BJ (cell line): ENCODE results near the gene DEFB123. TPM values are rescaled to one million over a fixed set of nuclear protein-coding genes. Genes with fewer than 3 reads are reported as not detected.
"Not testable (repeated sequence)": the region's sequence is repeated elsewhere in the genome, so short reads cannot be mapped to it uniquely, and the experiment has no call there.

Experiments used
- CTCF ChIA-PET: fragments of 350-600 bp; formaldehyde crosslinking; extraction: SDS; loops from one replicate; lab custom pipeline; 2021; ENCODE audit warnings: antibody characterized with exemption, inconsistent platforms; lab: Yijun Ruan, JAX
- POLR2A ChIA-PET: fragments of 300-600 bp; sonication (Branson Sonifier 250); formaldehyde crosslinking; extraction: SDS; loops from one replicate; lab custom pipeline; 2021; ENCODE audit warnings: antibody characterized with exemption; lab: Charles Lee
- DNase-seq: peaks from one replicate; pipeline ENCODE4 v3.0.0-alpha.2; 2011; ENCODE audit warnings: low read depth
- H3K27me3 ChIP-seq: 2 replicates; pipeline ENCODE4 v1.6.0; 2011; ENCODE audit warnings: low read length; ENCODE audit not compliant: control insufficient read depth, insufficient read depth
- H3K36me3 ChIP-seq: 2 replicates; pipeline ENCODE4 v1.5.1; 2011; ENCODE audit warnings: low read length; ENCODE audit not compliant: control insufficient read depth, insufficient read depth
- H3K4me3 ChIP-seq: 2 replicates; pipeline ENCODE4 v1.5.1; 2011; ENCODE audit warnings: low read depth, mild to moderate bottlenecking, control low read depth, low read length
- polyA plus RNA-seq: library from polyadenylated mRNA; depleted of rRNA; stranded (reverse); fragments of >200 nt; gene quantifications from 2 replicates; pipeline ENCODE4 v1.2.3, GENCODE V29; 2011
- TF ChIP-seq, protein P1 (sequence below): IDR thresholded peaks from 2 replicates; pipeline ENCODE4 v1.5.1; 2011; ENCODE audit warnings: low read depth, mild to moderate bottlenecking, control low read depth, inconsistent platforms, low read length, moderate library complexity; ENCODE audit not compliant: insufficient read depth

DEFB123 gene
- polyA plus RNA-seq, 1 experiment: not detected

DNA sequence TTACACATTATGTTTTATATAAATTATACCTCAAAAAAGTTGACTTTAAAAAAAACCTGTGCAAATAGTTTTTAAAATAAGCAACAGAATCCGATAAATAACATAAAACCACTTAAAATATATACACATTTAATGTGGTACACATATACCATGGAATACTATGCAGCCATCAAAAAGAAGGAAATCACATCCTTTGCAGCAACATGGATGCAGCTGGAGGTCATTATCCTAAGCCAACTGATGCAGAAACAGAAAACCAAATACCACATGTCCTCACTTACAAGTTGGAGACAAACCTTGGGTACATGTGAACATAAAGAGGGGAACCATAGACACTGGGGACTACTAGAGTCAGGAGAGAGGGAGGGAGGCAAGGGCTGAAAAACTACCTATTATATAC lies 30.4 kb upstream of the DEFB123 start:
- DNase-seq: no peak
- no peak overlapping the region for H3K4me3 ChIP-seq
- no peaks in the 10 kb centered on the region for H3K36me3 ChIP-seq
- ChIA-PET POLR2A (no interaction called here), CTCF (no interaction called here)
- TF ChIP-seq, protein P1, sequence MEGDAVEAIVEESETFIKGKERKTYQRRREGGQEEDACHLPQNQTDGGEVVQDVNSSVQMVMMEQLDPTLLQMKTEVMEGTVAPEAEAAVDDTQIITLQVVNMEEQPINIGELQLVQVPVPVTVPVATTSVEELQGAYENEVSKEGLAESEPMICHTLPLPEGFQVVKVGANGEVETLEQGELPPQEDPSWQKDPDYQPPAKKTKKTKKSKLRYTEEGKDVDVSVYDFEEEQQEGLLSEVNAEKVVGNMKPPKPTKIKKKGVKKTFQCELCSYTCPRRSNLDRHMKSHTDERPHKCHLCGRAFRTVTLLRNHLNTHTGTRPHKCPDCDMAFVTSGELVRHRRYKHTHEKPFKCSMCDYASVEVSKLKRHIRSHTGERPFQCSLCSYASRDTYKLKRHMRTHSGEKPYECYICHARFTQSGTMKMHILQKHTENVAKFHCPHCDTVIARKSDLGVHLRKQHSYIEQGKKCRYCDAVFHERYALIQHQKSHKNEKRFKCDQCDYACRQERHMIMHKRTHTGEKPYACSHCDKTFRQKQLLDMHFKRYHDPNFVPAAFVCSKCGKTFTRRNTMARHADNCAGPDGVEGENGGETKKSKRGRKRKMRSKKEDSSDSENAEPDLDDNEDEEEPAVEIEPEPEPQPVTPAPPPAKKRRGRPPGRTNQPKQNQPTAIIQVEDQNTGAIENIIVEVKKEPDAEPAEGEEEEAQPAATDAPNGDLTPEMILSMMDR: no peak
- no peaks in the 10 kb centered on the region for H3K27me3 ChIP-seq

DNA sequence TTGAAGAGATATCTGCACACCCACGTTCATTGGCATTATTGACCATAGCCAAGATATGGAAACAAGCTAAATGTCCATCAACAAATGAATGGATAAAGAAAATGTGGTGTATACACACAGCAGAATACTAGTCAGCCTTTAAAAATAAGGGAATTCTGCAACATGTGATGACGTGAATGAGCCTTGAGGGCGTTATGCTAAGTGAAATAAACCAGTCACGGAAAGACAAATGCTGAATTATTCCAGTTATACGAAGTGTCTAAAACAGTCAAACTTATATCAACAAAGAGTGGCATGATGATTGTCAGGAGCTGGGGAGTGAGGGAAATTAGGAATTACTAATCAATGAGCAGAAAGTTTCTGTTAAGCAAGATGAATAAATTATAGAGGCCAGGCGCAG lies 26.1 kb upstream of the DEFB123 start:
- TF ChIP-seq, protein P1: no peak
- DNase-seq: no peak
- ChIA-PET CTCF (interaction anchor here (0.8 kb wide), 1 partner anchor 89 kb away, joined by 4 read pairs; no protein-coding TSS in a partner anchor), POLR2A (no interaction called here)
- H3K36me3 ChIP-seq: no peaks in the 10 kb centered on the region
- H3K4me3 ChIP-seq: no peak overlapping the region
- H3K27me3 ChIP-seq: no peaks in the 10 kb centered on the region

DNA sequence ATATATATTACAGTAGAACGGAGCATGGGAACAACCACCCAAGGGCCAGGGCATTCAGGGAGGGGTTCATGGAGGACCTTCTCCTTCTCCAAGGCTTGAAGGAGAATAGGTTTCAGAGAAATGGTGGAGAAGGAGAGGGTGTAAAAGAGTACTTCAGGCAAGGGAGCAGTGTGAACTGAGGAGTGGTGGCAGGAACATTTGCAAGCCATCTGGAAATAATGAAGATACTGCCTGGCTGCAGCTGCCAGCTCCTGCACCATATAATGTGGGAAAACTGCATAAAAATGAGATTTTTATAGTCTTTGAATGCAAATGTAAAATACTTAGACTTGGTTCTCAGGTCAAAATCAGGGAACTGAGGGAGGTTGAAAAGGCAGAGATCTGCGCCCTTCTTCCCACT lies 24.8 kb upstream of the DEFB123 start:
- TF ChIP-seq, protein P1: no peak
- no peak for DNase-seq
- Histone ChIP-seq H3K4me3 (no peak overlapping the region), H3K36me3 (no peaks in the 10 kb centered on the region), H3K27me3 (no peaks in the 10 kb centered on the region)
- ChIA-PET POLR2A (no interaction called here), CTCF (interaction anchor here (1.7 kb wide), 1 partner anchor 88 kb away, joined by 3 read pairs; no protein-coding TSS in a partner anchor)

DNA sequence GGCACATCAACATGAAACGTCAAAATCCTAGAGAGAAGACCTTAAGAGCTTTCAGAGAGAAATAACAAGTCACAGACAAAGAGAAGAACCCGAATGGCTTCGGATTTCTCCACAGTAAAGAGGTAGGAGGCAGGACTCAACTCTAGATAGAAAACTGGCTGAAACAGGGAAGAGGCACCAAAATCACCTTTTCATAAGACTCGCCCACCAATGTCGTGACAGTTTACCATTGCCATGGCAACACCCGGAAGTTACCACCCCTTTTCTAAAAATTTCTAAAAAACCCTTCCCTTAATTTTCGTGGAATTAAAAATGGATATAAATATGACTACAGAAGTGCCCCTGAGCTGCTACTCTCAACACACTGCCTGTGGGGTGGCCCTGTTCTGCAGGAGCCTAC lies 22.1 kb upstream of the DEFB123 start:
- Histone ChIP-seq H3K36me3 (no peaks in the 10 kb centered on the region), H3K4me3 (no peak overlapping the region), H3K27me3 (no peaks in the 10 kb centered on the region)
- TF ChIP-seq, protein P1: no peak
- ChIA-PET POLR2A (no interaction called here), CTCF (interaction anchor here (0.8 kb wide), 1 partner anchor 85 kb away, joined by 3 read pairs; no protein-coding TSS in a partner anchor)
- DNase-seq: no peak

DNA sequence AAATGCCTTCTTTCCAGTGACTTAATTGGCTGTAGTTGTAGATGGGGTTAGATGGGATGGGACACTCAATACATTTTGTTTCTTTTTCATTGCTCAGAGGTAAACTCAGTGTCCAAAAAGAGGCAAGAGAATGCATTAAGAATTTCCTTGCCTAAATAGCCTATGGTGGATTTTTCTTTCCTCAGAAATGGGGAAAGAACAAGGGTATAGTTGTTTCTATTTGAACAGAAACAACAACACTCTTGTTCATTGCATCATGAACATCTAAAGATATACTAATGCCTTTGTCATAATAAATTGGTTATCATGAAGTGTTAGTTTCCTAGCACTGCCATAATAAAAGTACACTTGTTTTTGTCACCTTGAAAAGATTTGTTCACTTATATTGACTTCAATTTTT lies 14.6 kb upstream of the DEFB123 start:
- no peak for DNase-seq
- H3K4me3 ChIP-seq: no peak overlapping the region
- TF ChIP-seq, protein P1: no peak
- ChIA-PET POLR2A (no interaction called here), CTCF (no interaction called here)
- H3K27me3 ChIP-seq: no peaks in the 10 kb centered on the region
- no peaks in the 10 kb centered on the region for H3K36me3 ChIP-seq

DNA sequence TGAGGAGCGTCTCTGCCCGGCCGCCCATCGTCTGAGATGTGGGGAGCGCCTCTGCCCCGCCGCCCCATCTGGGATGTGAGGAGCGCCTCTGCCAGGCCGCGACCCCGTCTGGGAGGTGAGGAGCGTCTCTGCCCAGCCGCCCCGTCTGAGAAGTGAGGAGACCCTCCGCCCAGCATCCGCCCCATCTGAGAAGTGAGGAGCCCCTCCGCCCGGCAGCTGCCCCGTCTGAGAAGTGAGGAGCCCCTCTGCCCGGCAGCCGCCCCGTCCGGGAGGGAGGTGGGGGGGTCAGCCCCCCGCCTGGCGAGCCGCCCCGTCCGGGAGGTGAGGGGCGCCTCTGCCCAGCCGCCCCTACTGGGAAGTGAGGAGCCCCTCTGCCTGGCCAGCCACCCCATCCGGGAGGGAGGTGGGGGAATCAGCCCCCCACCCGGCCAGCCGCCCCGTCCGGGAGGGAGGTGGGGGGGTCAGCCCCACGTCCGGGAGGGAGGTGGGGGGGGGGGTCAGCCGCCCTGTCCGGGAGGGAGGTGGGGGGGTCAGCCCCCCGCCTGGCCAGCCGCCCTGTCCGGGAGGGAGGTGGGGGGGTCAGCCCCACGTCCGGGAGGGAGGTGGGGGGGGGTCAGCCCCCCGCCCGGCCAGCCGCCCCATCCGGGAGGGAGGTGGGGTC lies 13.4 kb upstream of the DEFB123 start:
- DNase-seq, CTCF ChIA-PET, H3K36me3 ChIP-seq, H3K27me3 ChIP-seq, POLR2A ChIA-PET, H3K4me3 ChIP-seq: not testable (repeated sequence)

DNA sequence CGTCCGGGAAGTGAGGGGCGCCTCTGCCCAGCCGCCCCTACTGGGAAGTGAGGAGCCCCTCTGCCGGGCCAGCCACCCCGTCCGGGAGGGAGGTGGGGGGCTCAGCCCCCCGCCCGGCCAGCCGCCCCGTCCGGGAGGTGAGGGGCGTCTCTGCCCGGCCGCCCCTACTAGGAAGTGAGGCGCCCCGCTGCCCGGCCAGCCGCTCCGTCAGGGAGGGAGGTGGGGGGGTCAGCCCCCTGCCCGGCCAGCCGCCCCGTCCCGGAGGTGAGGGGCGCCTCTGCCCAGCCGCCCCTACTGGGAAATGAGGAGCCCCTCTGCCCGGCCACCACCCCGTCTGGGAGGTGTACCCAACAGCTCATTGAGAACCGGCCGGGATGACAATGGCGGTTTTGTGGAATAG lies 12.9 kb upstream of the DEFB123 start:
- H3K36me3 ChIP-seq: not testable (repeated sequence)

More for the DNA sequence above, 12.9 kb upstream of the DEFB123 start:
- H3K4me3 ChIP-seq, POLR2A ChIA-PET, H3K27me3 ChIP-seq, DNase-seq, CTCF ChIA-PET: not testable (repeated sequence)
